ENCODE data around the gene ANKRD28.

DNA sequence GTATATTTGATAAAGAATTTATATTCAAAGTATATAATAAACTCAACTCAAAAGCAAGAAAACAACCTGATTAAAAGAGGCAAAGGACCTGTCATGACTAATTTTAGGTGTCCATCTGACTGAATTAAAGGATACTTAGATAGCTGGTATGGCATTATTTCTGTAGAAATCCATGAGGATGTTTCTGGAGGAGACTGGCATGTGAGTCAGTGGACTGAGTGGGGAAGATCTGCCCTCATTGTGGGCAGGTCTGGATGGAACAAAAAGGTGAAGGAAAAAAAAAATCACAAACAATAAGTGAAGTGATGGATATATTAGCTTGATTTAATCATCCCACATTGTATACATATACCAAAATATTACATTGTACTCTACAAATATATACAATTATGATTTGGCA lies 16.6 kb downstream of the ANKRD28 start:
- TF ChIP-seq POLR2A (IDR thresholded peaks at IDR 0.05; ENCODE audit: borderline replicate concordance, extremely low read depth, insufficient read depth, insufficient read length) (no peak), CTCF (IDR thresholded peaks at IDR 0.05 in 2 of 3, conservative IDR thresholded peaks at IDR 0.05 in 1 of 3; ENCODE audit: borderline replicate concordance in 1 of 3, insufficient read depth in 1 of 3, low read depth in 2 of 3, low read length in 2 of 3) (no peak)
